Ishikawa (cell line): ENCODE results near the gene POU2F1.

Experiments used
- CEBPB ChIP-seq: IDR thresholded peaks from 2 replicates; pipeline ENCODE4 v1.6.1; 2012
- CREB1 ChIP-seq: IDR thresholded peaks from 2 replicates; pipeline ENCODE4 v1.6.1; 2012; ENCODE audit warnings: low read depth
- EGR1 ChIP-seq: IDR thresholded peaks from 2 replicates; pipeline ENCODE4 v1.6.1; 2012
- EP300 ChIP-seq: IDR thresholded peaks from 2 replicates; pipeline ENCODE4 v1.6.1; 2012; ENCODE audit warnings: borderline replicate concordance
- FOXM1 ChIP-seq: IDR thresholded peaks from 2 replicates; pipeline ENCODE4 v1.6.1; 2012; ENCODE audit warnings: low read depth, borderline replicate concordance
- NFIC ChIP-seq: IDR thresholded peaks from 2 replicates; pipeline ENCODE4 v1.6.1; 2012
- TAF1 ChIP-seq: IDR thresholded peaks from 2 replicates; pipeline ENCODE4 v1.6.1; 2012; ENCODE audit warnings: low read depth, mild to moderate bottlenecking
- TEAD4 ChIP-seq: IDR thresholded peaks from 2 replicates; pipeline ENCODE4 v1.6.1; 2012
- YY1 ChIP-seq: IDR thresholded peaks from 2 replicates; pipeline ENCODE4 v1.6.1; 2012; ENCODE audit warnings: low read depth
- TF ChIP-seq, protein P1 (sequence below): IDR thresholded peaks from 2 replicates; pipeline ENCODE4 v1.6.1; 2012; ENCODE audit warnings: low read depth, mild to moderate bottlenecking
- TF ChIP-seq, protein P2 (sequence below): IDR thresholded peaks from 2 replicates; pipeline ENCODE4 v1.6.1; 2012

DNA sequence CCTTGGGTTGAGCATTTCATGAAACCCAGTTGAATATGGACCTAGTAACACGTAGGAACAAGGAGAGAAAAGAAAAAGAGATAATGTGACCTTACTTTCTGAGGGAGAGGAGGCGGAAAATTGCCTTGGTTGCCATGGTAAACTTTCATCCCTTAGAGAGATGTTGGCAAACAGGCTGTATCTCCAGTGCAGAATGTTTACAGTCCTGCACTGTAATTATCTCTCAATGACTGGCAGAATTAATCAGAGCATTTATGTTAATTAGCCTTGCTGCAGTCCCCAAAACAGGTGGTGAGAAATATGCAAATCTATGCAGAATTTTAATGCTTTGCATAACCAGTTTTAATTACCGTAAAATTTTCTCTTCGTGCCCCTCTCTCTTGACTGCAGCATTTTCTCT lies 150.3 kb downstream of the POU2F1 start:
- TF ChIP-seq CREB1 (no peak), EP300 (no peak), TAF1 (no peak), CEBPB (no peak), EGR1 (no peak), TEAD4 (no peak), FOXM1 (no peak), NFIC (no peak), YY1 (no peak)
- TF ChIP-seq, protein P1, sequence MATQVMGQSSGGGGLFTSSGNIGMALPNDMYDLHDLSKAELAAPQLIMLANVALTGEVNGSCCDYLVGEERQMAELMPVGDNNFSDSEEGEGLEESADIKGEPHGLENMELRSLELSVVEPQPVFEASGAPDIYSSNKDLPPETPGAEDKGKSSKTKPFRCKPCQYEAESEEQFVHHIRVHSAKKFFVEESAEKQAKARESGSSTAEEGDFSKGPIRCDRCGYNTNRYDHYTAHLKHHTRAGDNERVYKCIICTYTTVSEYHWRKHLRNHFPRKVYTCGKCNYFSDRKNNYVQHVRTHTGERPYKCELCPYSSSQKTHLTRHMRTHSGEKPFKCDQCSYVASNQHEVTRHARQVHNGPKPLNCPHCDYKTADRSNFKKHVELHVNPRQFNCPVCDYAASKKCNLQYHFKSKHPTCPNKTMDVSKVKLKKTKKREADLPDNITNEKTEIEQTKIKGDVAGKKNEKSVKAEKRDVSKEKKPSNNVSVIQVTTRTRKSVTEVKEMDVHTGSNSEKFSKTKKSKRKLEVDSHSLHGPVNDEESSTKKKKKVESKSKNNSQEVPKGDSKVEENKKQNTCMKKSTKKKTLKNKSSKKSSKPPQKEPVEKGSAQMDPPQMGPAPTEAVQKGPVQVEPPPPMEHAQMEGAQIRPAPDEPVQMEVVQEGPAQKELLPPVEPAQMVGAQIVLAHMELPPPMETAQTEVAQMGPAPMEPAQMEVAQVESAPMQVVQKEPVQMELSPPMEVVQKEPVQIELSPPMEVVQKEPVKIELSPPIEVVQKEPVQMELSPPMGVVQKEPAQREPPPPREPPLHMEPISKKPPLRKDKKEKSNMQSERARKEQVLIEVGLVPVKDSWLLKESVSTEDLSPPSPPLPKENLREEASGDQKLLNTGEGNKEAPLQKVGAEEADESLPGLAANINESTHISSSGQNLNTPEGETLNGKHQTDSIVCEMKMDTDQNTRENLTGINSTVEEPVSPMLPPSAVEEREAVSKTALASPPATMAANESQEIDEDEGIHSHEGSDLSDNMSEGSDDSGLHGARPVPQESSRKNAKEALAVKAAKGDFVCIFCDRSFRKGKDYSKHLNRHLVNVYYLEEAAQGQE, result no peak
- TF ChIP-seq, protein P2, sequence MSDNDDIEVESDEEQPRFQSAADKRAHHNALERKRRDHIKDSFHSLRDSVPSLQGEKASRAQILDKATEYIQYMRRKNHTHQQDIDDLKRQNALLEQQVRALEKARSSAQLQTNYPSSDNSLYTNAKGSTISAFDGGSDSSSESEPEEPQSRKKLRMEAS, result no peak
